ENCODE results near the gene SEC11C. TPM values are rescaled to one million over a fixed set of nuclear protein-coding genes. Genes with fewer than 3 reads are reported as not detected.

Gene SEC11C
- total RNA-seq, 1 donor from 2014 or later = 9.1 TPM

GRCh38 chr18:59123588-59124369 is 15.9 kb upstream of the SEC11C start:
- DNase-seq (ENCODE audit: extremely low spot score in 2 of 2) = no peak
- no peaks in the 10 kb centered on the region for H3K27me3 ChIP-seq
- TF ChIP-seq POLR2AphosphoS5 (IDR thresholded peaks at IDR 0.05; ENCODE audit: insufficient read depth in 1 of 2, low read depth in 1 of 2) = no peak
- TF ChIP-seq CTCF (IDR thresholded peaks at IDR 0.05) = no peak
- TF ChIP-seq POLR2A (IDR thresholded peaks at IDR 0.05) = no peak
- no peak overlapping the region for H3K4me3 ChIP-seq
- H3K36me3 ChIP-seq = no peaks in the 10 kb centered on the region
- intact Hi-C loops (cut with DNase I) = no loop called here
- H3K4me1 ChIP-seq = no peaks in the 10 kb centered on the region
- H3K27ac ChIP-seq = no peak overlapping the region
- H3K9me3 ChIP-seq = no peaks in the 10 kb centered on the region

GRCh38 chr18:59124370-59124704 is 15.3 kb upstream of the SEC11C start:
- no peak overlapping the region for H3K4me3 ChIP-seq
- no peaks in the 10 kb centered on the region for H3K9me3 ChIP-seq
- no peaks in the 10 kb centered on the region for H3K27me3 ChIP-seq
- no peak for DNase-seq (ENCODE audit: extremely low spot score in 2 of 2)
- no peaks in the 10 kb centered on the region for H3K36me3 ChIP-seq
- H3K4me1 ChIP-seq = no peaks in the 10 kb centered on the region
- intact Hi-C loops (cut with DNase I) = no loop called here
- no peak for TF ChIP-seq CTCF (IDR thresholded peaks at IDR 0.05)
- no peak for TF ChIP-seq POLR2A (IDR thresholded peaks at IDR 0.05)
- TF ChIP-seq POLR2AphosphoS5 (IDR thresholded peaks at IDR 0.05; ENCODE audit: insufficient read depth in 1 of 2, low read depth in 1 of 2) = no peak
- H3K27ac ChIP-seq = no peak overlapping the region

GRCh38 chr18:59127047-59127446 is 12.6 kb upstream of the SEC11C start:
- Histone ChIP-seq H3K27me3 (no peaks in the 10 kb centered on the region), H3K9me3 (no peaks in the 10 kb centered on the region), H3K36me3 (no peaks in the 10 kb centered on the region), H3K4me3 (no peak overlapping the region), H3K4me1 (no peaks in the 10 kb centered on the region), H3K27ac (no peak overlapping the region)
- intact Hi-C loops (cut with DNase I) = no loop called here
- TF ChIP-seq CTCF (IDR thresholded peaks at IDR 0.05) (no peak), POLR2AphosphoS5 (IDR thresholded peaks at IDR 0.05; ENCODE audit: insufficient read depth in 1 of 2, low read depth in 1 of 2) (no peak), POLR2A (IDR thresholded peaks at IDR 0.05) (no peak)
- DNase-seq (ENCODE audit: extremely low spot score in 2 of 2) = no peak

GRCh38 chr18:59129951-59130703 is 9.6 kb upstream of the SEC11C start:
- no peaks in the 10 kb centered on the region for H3K36me3 ChIP-seq
- intact Hi-C loops (cut with DNase I) = no loop called here
- DNase-seq (ENCODE audit: extremely low spot score in 2 of 2) = no peak
- TF ChIP-seq CTCF (IDR thresholded peaks at IDR 0.05) (no peak), POLR2A (IDR thresholded peaks at IDR 0.05) (no peak), POLR2AphosphoS5 (IDR thresholded peaks at IDR 0.05; ENCODE audit: insufficient read depth in 1 of 2, low read depth in 1 of 2) (no peak)
- no peaks in the 10 kb centered on the region for H3K4me1 ChIP-seq
- H3K27me3 ChIP-seq = no peaks in the 10 kb centered on the region
- no peak overlapping the region for H3K27ac ChIP-seq
- H3K4me3 ChIP-seq = no peak overlapping the region
- H3K9me3 ChIP-seq = no peaks in the 10 kb centered on the region
